ENCODE results near the gene TEX51.

Gene TEX51

GRCh38 chr2:126894082-126894481, 4.6 kb upstream of the TEX51 start:
- no peak for DNase-seq

DNA sequence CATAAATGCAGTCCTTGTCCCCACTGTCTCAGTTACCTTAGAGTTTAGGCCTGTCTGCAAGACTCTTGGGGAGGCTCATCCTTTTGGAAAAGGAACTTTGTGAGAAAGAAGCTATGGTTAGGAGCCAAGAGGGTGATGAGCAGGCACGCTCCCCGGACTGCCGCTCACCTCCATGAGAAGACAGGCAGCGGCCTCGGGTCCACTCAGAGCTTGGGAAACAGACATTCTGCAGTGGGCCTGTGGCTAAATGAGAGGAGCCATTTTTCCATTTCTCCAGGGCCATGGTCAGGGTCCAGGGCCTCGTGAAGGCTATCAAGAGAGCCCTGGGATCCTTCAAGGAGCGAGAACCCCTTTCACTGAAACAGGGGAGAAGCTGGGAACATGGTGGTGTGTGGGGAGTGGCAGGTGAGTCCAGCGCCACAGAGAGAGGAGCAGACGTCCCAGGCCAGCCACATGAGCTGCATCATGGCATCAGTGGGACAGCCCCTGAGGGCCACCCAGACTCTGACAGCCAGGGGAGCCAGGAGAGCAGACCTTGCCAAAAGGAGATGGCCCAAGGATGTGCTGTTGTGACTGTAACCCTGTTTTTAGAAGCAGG, 4.0 kb upstream of the TEX51 start:
- no peak for DNase-seq

- DNase-seq, result no peak
Observed at GRCh38 chr2:126895336-126895735, 3.4 kb upstream of the TEX51 start.

DNA sequence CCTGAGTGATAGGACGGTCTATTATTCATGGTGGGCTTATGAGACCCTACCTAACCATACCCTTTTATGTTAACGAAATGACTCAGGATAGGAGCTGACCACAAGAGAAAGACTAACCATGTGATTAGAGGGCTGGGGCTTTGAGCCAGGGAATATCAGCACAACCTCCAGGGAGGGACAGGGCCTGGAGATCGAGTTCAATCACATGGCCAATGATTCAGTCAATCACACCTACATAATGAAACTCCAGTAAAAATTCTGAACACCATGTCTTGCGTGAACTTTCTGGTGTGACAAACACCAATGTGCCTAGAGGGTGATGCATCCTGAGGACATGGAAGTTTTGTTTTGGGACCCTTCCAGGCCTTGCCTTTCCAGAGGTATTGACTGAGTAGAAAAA, 2.2 kb upstream of the TEX51 start:
- no peak for DNase-seq

- DNase-seq, result no peak
Observed at GRCh38 chr2:126899616-126900185, 1.0 kb downstream of the TEX51 start.

DNA sequence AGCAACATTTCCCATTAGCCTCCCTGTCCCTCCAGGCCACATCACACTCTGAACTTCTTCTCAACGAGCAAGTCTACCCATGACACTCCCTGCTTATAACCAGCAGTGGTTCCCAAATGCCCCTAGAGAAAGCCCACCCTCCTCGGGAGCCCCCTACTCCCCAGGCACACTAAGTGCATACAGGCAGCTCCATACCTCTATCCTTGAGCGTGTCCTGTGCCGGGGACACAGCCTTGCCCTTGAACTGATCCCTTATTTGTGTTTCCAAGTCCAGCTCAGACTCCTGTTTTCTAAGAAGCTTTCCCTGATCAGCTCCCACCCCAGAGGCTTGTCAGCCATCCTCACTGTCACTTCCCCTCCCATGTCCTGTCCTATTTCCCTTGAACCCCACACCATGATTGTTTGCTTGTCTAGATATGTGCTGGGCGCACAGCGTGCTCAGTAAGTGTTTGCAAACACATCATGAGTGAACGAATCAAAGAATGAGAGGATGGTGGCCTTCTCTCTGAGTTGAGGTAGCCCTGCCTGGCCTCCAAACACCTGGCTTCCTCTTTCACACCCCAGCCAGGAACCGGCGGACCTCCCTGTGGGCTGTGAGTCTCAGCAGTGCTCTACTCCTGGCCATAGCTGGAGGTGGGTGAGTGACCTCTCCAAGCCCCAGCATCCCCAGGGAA, 2.1 kb downstream of the TEX51 start:
- DNase-seq, result no peak

- DNase-seq, result no peak
Observed at GRCh38 chr2:126901459-126901858, 2.8 kb downstream of the TEX51 start.

DNA sequence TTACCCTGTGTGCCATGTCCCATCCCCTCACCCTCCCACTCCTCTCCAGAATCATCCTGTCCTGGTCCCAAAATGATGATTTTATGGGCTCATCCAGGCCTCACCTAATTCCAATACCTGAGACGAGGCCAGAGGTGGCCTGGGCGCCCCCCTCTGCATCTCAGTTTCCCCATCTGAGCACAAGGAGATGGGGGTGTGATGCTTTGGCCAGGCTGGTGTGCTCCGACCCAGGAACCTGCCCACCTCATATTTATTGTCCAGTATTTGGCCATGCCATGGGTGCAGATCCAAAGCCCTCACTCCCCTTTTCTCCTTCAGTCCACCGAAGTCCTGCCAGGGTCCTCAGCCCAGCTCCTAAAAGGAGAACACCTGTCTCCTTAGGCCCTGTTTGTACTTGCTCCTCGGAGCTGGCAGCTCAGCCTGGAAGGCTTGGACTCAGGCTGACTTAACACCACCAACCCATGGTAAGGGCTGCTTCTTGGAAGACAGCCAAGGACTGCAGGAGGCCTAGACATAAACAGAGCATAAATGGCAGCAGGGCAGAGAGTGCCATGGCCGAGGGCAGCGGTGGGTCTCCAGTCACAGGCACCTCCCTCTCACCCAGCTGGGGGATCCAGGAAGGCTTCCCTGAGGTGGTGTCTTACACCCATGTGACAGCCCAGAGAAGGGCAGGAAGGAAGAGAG, 3.6 kb downstream of the TEX51 start:
- no peak for DNase-seq

DNA sequence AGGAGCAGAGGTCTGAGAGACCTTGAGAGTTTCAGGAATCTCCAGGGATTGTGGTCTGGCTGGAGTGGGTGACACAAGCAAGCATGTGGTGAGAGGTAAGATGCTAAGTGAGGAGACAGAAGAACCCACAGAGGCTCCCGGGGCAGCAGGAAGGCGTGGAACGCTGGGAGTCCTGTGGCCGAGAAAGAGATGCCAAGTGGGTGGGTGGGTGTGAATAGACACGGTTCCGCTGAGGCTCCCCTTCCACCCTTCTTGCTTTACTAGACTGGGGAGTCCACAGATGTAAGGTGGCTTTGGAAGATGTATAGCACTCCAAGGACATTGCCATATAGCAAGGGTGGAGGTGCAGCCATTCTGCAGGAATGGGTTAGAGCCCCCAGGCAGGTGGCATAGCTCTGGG, 4.2 kb downstream of the TEX51 start:
- no peak for DNase-seq

DNA sequence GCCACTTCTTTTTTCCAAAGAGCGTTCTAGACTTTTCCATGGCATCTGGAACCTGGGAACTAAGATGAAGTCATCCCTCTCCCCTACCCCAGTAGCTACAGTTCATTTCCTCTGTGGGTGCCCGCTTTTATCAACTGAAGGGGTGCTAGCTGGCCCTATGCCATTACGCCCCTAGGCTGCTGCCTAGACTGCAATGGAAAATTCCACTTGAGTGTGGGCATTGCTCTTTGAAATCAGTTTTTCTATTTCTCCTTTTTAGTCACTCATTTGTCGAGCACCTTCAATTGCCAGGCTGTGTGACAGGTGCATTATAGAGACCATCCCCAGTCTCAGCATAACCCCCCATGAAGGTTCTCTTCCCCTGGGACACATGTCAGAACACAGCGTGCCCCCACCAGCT, 7.3 kb downstream of the TEX51 start:
- DNase-seq, result no peak

GRCh38 chr2:126906781-126907180, 8.1 kb downstream of the TEX51 start:
- no peak for DNase-seq

GRCh38 chr2:126907671-126908070, 9.0 kb downstream of the TEX51 start:
- no peak for DNase-seq

DNA sequence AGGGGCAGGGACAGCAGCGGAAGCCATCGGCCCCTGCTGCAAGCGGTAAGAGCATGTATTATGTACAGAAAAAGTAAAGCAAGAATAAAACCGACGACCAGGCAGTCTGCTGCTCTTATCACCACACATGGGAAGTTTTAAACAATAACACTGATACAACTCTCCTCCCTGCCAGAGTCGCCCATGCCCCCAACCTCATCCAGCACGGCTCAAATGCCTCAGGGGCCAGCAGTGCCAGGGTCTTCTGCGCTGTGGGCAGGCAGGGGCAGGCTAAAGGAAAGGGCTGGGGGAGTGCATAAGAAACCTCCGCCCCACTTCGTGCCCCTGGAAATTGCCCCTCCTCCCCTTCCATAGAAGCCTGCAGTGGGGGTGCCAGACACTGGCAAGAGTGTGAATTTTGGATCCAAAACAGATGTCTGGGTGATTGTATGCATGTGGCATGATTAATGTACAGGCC, 10.1 kb downstream of the TEX51 start:
- DNase-seq, result no peak

DNA sequence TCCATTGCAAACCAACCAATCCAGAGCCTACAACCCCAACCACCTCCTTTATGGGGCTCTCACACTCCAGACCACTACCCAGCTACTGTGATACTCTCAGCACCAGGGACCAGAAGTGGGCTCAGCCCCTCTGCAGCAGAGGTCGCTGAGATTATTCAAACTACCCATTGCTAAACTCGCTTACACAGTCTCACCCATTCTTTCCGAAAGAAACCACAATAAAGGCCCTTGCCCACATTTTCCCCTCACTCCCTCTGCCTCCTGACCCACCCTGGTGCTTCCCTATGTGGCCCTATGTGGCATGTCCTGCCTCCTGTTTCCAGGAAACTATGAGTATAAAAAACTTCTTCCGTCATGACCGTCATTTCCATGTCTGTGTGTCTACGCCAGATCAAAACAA, 10.7 kb downstream of the TEX51 start:
- no peak for DNase-seq

DNA sequence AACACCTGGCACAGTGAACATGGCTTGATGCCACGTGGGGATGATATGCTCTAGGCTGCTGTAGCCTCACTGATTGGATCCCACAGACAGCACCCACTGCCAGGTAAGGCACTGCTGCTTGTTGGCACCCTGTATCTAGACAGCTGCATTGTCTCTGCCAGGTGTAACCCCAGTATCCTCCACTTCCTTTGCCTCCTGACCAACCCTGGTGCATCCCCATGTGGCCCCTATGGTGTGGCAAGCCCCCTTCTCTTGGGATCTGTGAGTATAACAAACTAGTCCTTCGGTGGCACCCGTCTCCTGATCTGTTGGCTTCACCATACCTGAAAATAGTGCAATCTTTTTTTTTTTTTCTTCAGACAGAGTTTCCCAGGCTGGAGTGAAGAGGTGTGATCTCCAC, 11.1 kb downstream of the TEX51 start:
- no peak for DNase-seq

- DNase-seq, result no peak
Observed at GRCh38 chr2:126910637-126911036, 11.9 kb downstream of the TEX51 start.

DNA sequence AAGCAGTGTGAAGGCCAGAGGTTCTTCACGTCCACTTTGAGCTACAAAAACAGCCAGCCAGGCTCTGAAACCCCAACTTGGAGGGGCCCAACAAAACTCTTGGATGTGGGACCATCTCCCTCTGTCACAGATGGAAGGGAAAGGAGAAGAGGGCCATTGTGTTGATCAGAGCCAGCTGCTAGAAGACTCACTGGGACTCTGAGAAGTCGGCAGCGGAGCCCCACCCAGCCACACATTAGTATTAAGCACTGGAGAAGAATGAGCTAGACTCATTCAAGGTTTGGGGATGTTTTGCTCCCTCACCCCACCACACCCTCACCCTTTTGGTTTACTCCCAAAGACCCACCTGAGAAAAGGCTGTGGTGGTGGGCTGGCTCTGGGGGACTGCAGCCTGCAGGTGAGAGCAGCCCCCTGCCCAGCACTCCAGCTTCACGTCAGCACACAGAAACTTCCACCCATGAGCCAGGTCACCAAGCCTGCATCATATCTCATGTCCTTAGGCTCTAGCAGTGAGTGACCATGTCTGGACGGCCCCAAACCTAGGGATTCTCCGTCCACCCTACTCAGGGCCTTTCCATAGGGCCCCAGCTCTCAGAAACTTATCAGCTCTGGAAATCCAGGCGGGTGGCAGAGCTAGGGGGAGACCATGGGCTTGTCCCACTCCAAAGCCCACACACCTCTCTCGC, 12.6 kb downstream of the TEX51 start:
- DNase-seq, result no peak

- DNase-seq, result no peak
Observed at GRCh38 chr2:126912201-126912600, 13.5 kb downstream of the TEX51 start.

DNA sequence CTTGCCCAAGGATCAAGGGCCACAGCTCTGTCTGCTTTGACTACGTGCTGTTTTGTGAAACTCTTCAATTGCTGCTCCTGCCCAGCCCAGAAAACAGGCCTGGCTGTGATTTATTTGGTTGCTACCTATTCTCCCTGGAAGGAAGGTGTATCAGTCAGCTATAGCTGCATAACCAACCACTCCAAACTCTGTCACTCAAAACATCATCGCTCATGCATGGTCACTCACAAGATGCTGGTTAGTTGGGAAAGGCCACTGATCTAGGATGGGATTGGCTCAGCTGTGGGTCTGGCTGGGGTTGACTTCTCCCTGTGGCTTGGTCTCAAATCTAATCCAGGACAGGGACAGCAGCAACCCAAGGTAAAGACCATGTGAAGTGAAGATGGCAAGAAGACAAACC, 14.6 kb downstream of the TEX51 start:
- DNase-seq, result no peak

GRCh38 chr2:126913881-126914615, 15.4 kb downstream of the TEX51 start:
- DNase-seq, result no peak

DNA sequence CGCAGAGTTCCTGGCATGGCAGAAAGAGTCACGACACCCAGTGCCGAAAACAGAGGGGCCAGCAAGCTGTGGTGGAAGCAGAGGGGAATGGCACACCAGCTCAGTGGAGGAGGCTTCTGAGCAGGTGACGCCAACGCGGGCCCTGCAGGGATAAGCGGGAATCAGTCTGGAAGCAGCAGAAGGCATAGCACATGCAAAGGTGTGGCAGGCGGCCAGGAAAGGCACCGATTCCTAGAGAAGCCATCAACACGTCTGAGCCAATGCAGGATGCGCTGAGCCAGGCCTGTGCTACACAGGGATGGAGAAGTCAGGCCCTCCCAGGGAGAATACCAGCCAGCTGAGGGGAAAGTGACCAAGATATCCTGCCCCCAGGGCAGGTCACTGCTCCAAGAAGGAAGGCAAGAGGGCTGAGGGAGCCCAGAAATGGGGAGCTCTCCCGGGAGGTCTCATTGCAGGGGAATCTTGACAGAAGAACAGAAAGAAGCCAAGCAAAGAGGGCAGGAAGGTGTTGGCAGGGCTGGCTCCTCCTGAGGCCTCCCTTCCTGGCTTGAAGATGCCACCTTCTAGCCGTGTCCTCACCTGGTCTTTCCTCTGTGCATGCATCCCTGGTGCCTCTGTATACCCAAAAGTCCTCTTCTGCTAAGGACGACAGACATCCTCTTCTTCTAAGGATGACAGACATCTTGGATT, 16.3 kb downstream of the TEX51 start:
- DNase-seq, result no peak

- no peak for DNase-seq
Observed at GRCh38 chr2:126915903-126916302, 17.2 kb downstream of the TEX51 start.
